Pancreas (tissue), 10 donors: ENCODE results near the gene NPAS2. TPM values are rescaled to one million over a fixed set of nuclear protein-coding genes. Genes with fewer than 3 reads are reported as not detected.
A peak's percentile ranks its signal among the peaks of the same experiment; 100 is the strongest.

Source experiments
- ATAC-seq, 4 donors: fragments of 200-7000 bp; cut with Tn5 transposase; one replicate each; pipeline versions ENCODE4 v1.8.0 to v1.9.1; 2020; ENCODE audit warnings: mild to moderate bottlenecking in 4 of 4, moderate library complexity in 4 of 4
- DNase-seq, 6 donors: peaks; one replicate each; pipeline ENCODE4 v3.0.0-alpha.2; 2020
- FAIRE-seq: peaks from 2 replicates; lab custom pipeline; 2012; peaks lifted over from hg19 to GRCh38; lab: Jason Lieb, UNC
- H3K27ac ChIP-seq, 4 donors: fragments of 200-600 bp; sonication (generic); 1 replicate in 3 of 4; 2 replicates in 1 of 4; pipeline versions ENCODE4 v1.5.0 to v1.8.0; 2020
- H3K27me3 ChIP-seq, 4 donors: fragments of 200-600 bp; one replicate each; pipeline ENCODE4 v1.8.0; 2021
- H3K36me3 ChIP-seq, 3 donors: fragments of 200-600 bp; sonication (generic) in 1 of 3; one replicate each; pipeline versions ENCODE4 v1.5.0 to v1.8.0; 2020 to 2021
- H3K4me1 ChIP-seq, 3 donors: fragments of 200-600 bp; one replicate each; pipeline ENCODE4 v1.8.0; 2021
- H3K4me3 ChIP-seq, 4 donors: fragments of 200-600 bp; sonication (generic) in 2 of 4; one replicate each; pipeline versions ENCODE4 v1.5.0 to v1.8.0; 2020 to 2021
- H3K9me3 ChIP-seq, 4 donors: fragments of 200-600 bp; one replicate each; pipeline ENCODE4 v1.8.0; 2021
- CTCF ChIP-seq, 4 donors: fragments of 200-600 bp; sonication (generic) in 3 of 4; IDR thresholded peaks; one replicate each; pipeline versions ENCODE4 v1.5.0 to v1.8.0; 2021; ENCODE audit warnings: antibody characterized with exemption in 4 of 4
- WGBS, 2 donors: extraction: QIAGEN DNeasy Blood & Tissue Kit; methylation state at CpG; one replicate each; pipeline ENCODE4 v1.1.7; 2013; 5-methylcytosine and 5-hydroxymethylcytosine counted together
- intact Hi-C, 3 donors: fragments of 100-400 bp; cut with DNase I; formaldehyde crosslinking; loops; one replicate each; pipeline versions ENCODE4 v1.11.1 to v1.14.2; 2022
- polyA plus RNA-seq, 2 donors: library from polyadenylated mRNA; stranded (reverse); fragments of 200-250 nt; gene quantifications; one replicate each; pipeline ENCODE4 v1.2.3, GENCODE V29; 2013
- total RNA-seq, 6 donors: library from RNA; stranded (reverse); fragmentation: NEBNext Ultra II Directional in 4 of 6; extraction: Animal tissue kit (Norgen Biotek cat#: 25700) in 4 of 6; gene quantifications; one replicate each; pipeline versions ENCODE4 v1.2.1 to v1.2.4, GENCODE V29; 2021 to 2023
- donor health status: healthy with polysubstance abuse.
- donor health status: DM: no; HTN: no; CAD: no; lungs with moderate emphysema.
- donor health status: DM: no; HTN: no; CAD: no.
- donor health status: control.
- donor health status: control.
- donor health status: Bipolar disorder and iron deficiency.
- donor health status: DM: yes; HTN: yes; CAD: no.
- donor health status: DM: no; HTN: no; CAD: no.
- donor health status: DM: no; HTN: no; CAD: no.
- donor health status: DM: yes; HTN: yes; CAD: no.

The NPAS2 gene
- total and polyA plus RNA-seq, 8 donors, result 20.6 to 46.3 (median 32.7) TPM

- Histone ChIP-seq H3K4me1 (peaks cover 48 to 66% (median 55%) of the 10 kb centered on the region in 3 donors), H3K27me3 (no peaks in the 10 kb centered on the region), H3K36me3 (no peaks in the 10 kb centered on the region), H3K9me3 (no peaks in the 10 kb centered on the region), H3K27ac (peak overlapping the region in 2 of 4 donors; percentile 6 to 50), H3K4me3 (no peak overlapping the region)
- ATAC-seq (peak; percentile 69 to 75 (median 74)), FAIRE-seq (no peak), DNase-seq (peak in 3 of 6 donors; percentile 40 to 55 (median 47))
- TF ChIP-seq CTCF (IDR thresholded peaks at IDR 0.05), result no peak
- intact Hi-C loops, result no loop called here
- WGBS, 2 donors, result 49 to 59% methylated on average over 11 of the region's 11 CpGs
Measured at GRCh38 chr2:100882645-100883613, 63.0 kb downstream of the NPAS2 start.

- no peak for DNase-seq
- Histone ChIP-seq H3K4me3 (no peak overlapping the region), H3K27me3 (no peaks in the 10 kb centered on the region), H3K4me1 (peaks cover 46 to 55% (median 49%) of the 10 kb centered on the region in 3 donors), H3K9me3 (no peaks in the 10 kb centered on the region), H3K27ac (peak overlapping the region in 2 of 4 donors; percentile 6 to 50), H3K36me3 (no peaks in the 10 kb centered on the region)
- WGBS, 2 donors, result 21 to 28% methylated on average over 3 of the region's 3 CpGs
- intact Hi-C loops, result no loop called here
- no peak for FAIRE-seq
- no peak for TF ChIP-seq CTCF (IDR thresholded peaks at IDR 0.05)
- ATAC-seq, result peak in 3 of 4 donors; percentile 18 to 57 (median 50)
Measured at GRCh38 chr2:100884145-100884621, 64.2 kb downstream of the NPAS2 start.

GRCh38 chr2:100886085-100886484 lies 66.1 kb downstream of the NPAS2 start:
- TF ChIP-seq CTCF (IDR thresholded peaks at IDR 0.05), result no peak
- Histone ChIP-seq H3K9me3 (no peaks in the 10 kb centered on the region), H3K4me1 (peaks cover 43 to 54% (median 46%) of the 10 kb centered on the region in 3 donors), H3K36me3 (no peaks in the 10 kb centered on the region), H3K4me3 (no peak overlapping the region), H3K27me3 (no peaks in the 10 kb centered on the region), H3K27ac (peak overlapping the region in 2 of 4 donors; percentile 2 to 28)
- DNase-seq (no peak), FAIRE-seq (no peak), ATAC-seq (peak in 3 of 4 donors; percentile 14 to 32 (median 18))
- WGBS, 2 donors, result 56 to 62% methylated on average over 4 of the region's 4 CpGs
- intact Hi-C loops, result no loop called here

GRCh38 chr2:100887039-100887578 lies 67.2 kb downstream of the NPAS2 start:
- peak overlapping the region in 2 of 4 donors; percentile 10 to 44 for H3K27ac ChIP-seq
- intact Hi-C loops, result no loop called here
- WGBS, 2 donors, result 71 to 73% methylated on average over 11 of the region's 11 CpGs
- no peaks in the 10 kb centered on the region for H3K36me3 ChIP-seq
- no peak for DNase-seq
- no peaks in the 10 kb centered on the region for H3K9me3 ChIP-seq
- no peak for TF ChIP-seq CTCF (IDR thresholded peaks at IDR 0.05)
- FAIRE-seq, result no peak
- peak in 2 of 4 donors; percentile 25 to 49 for ATAC-seq
- no peak overlapping the region for H3K4me3 ChIP-seq
- no peaks in the 10 kb centered on the region for H3K27me3 ChIP-seq
- peaks cover 36 to 45% (median 42%) of the 10 kb centered on the region in 3 donors for H3K4me1 ChIP-seq
